NCI-H128 (cell line): Measurements from ENCODE around the gene TEX2.

Experiments used
- DNase-seq: peaks from one replicate; lab custom pipeline; 2025; ENCODE audit not compliant: unreplicated experiment; lab: John Stamatoyannopoulos, UW

TEX2 gene

DNA sequence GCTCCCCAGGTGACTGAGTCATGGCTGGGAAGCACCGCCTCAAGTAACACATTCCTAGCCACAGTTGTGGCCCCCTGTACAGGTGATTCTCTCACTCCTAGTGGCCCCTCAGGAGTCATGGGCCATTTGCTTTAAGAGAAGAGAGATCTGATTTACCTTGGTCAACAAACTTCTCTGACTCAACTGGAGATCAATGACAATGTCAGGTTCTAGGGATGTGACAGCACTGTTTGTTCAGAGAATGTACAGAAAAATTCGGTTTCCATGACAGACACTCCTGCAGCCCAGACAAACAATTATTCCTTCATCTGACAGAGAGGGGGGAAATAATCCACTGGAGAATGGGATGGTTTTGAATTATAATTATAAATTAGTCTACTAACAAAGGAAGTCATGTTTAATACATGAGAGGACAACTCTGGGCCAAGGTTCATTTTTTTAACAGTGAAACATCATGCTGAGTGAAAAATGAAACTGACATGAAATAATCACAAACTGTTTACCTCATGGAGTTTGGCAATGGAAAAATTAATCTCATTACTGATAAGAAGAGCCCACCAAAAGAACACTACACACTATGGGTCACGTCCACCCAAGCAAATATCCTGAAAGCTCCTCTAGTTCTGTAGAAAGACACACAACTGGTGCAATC lies 142.8 kb downstream of the TEX2 start:
- no peak for DNase-seq

DNA sequence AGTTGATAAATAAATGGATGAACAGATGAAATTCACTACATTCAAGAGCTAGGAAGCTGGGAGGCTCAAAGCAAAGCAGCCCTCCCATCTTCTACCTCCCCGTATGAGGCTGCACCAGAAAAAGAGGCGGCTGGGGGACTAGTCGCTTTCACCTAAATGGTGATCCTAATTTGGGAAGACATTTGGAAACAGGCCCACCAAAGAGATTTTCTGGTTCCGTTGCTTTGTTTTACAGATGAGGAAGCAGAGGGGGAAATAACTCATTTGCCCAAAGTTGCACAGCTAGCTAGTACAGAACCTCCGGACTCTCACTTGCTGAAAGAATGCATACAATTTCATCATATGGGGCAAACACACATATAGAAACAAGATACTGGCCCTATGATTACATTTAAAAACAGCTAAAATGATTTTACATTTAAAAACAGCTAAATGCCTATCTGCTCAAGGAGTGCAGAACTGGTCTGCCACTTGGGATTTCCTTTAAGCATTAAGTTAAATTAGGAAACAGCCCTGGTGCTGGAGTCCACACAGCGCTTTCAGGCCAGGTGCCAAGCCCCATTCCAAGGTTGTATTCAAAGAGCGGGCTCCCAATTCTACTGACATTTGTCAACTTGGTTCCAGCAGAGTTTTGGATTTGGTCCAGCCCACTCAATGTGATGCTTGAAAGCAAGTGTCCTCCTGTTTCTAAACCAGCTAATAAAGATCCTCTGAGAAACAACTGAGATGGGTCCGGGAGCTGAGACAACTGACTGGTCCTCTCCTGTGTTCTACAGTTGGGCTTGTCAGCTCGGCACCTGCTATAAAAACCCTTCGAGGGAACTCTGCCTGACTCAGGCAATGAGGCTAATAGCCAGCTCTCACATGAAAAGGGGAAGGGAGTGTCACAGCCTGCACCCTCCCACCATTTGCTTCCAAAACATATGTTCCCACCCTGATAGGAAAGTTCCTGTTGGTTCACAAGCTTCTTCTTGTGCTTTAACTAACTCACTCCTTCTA lies 144.8 kb downstream of the TEX2 start:
- no peak for DNase-seq

DNA sequence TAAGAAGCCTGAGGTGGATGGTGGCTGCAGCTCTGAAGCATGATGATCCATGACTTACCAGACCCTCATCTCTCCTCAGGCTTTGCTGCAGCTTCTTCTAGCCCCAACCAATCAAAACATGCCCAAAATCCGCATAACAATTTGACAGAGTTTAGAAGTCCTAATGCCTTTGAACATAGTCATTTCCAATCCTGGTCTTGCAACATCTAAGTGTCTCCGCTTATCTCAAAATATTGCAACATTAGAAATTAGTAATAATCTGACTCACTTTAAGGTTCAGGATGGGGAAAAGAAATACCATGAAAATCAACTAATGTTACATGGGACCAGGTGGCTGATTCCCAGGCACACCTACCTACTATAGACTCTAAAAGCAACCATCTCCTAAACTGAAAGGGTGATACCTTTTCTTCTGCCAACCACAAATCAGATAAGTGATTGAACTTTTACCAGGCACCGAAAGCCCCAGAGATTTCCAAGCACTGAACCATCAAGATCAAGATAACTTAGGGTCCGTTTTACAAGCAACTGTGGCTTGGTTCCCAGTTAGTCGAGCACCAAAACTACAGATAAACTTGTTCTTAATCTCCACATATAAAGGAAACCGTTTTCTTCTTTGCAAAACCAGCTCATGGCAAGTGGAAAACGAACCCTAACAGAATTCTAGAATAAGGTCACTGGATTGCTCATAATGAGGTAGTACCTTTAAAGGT lies 147.1 kb downstream of the TEX2 start:
- DNase-seq, result no peak

DNA sequence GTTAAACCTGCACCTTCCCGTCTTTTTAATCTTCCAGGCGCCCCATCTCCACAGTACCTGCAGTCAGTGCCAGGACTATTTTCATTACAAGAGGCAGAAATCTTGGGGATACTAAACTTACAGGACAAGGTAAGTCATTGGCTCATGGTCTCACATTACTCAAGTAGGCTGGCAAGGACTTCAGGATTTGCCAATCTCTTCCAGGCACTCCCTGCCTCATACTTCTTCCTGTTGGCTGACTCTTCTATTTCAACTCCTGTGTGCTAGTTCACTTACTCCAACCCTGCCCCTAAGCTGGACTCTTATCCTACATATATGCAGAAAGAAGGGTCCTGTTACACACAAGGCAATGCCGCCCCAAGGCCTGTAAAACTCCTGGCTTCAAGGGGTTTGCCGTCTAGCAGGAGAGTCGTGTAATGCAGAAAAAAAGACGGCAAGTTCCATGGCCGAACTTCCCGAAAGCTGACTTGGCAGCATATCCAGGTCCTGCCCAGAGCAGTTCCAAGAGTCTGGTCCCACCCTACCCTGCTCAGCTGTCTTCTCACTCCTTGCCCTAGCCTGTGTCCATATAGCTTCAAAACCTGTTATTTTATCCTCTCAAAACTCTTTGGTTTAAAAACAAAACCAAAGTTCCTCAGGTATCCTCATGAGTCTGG lies 147.9 kb downstream of the TEX2 start:
- no peak for DNase-seq

DNA sequence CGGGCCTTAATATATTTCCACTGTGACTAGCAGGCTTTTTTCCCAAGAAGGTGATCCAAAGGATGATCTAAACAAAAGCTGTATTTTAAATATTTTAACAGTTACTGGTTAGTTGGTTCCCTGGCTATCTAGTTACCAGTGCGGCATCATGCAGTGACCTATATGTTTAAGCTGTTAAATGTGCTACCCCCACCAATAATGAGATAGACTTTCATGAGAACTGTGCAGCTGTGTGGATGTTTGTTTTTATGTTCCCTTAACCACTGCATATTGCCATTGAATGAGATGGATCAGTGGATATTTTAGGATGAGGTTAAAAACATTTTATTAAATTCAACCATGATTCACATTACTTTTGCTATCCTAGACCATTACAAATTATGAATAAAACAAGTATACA lies 150.1 kb downstream of the TEX2 start:
- DNase-seq, result no peak

DNA sequence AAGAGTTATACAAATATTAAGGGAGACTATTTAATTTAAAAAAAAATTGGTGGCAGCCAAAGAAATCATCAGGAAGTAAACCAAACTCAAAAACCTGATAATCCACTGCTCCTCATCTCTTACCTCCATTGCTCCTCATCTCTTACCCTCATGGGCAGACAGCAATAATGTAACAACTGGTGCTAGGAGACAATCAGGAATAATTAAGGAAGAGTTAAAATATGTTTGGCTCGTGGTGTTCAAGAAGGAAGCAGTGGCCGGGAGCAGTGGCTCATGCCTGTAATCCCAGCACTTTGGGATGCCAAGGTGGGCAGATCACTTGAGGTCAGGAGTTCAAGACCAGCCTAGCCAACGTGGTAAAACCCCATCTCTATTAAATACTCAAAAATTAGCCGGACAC lies 151.2 kb downstream of the TEX2 start:
- DNase-seq, result no peak

DNA sequence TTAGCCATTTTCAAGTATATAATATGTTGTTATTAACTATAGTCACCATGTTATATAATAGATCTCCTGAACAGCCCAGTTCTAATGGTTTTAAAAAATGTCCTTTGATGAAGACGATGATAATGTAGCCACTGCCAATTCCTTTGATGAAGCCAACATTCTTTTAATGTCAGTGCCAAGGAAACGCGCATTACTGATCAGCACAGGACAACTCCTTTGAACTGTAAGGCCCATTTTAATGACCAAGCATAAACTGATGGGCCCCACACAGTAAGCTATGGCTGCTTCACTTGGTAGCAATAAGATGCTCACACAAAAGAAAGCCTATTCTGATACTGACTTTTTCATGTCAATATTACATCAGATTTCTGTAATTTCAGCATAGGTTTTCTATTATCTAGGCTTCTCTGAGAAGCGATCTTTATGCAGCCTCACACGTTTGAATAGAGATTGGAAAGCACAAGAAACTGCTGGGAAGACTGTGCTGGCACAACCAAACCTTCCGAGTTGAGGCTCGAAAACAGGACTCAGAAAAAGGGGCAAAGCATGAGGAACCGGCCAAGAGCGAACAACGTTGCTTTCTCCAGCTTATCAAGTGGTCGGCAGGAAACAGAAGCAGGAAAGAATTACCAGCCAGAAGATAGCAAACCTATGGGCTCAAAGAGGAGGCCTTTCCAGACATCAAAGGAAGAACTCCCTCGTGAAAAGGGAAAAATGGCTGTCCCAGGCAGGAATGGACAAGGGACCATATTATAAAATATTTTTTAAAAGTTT lies 152.5 kb downstream of the TEX2 start:
- no peak for DNase-seq

DNA sequence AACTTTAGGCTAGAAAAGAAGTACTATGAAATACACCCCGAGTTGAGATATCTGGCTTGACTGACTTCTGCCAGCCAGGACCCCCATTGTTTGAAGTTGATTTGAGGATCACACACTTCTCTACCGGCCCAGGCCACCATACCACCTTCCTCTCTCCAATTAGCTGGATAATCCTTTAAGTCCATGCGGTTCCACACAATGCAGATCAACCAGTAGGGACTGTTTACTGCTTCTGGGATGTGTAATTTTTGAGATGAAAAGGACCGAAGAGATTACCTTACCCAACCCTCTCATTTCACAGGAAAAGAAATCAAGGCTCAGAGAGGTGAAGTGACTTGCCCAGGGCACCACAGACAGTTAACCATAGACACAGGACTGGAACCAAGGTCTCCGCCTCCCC lies 153.7 kb downstream of the TEX2 start:
- no peak for DNase-seq

DNA sequence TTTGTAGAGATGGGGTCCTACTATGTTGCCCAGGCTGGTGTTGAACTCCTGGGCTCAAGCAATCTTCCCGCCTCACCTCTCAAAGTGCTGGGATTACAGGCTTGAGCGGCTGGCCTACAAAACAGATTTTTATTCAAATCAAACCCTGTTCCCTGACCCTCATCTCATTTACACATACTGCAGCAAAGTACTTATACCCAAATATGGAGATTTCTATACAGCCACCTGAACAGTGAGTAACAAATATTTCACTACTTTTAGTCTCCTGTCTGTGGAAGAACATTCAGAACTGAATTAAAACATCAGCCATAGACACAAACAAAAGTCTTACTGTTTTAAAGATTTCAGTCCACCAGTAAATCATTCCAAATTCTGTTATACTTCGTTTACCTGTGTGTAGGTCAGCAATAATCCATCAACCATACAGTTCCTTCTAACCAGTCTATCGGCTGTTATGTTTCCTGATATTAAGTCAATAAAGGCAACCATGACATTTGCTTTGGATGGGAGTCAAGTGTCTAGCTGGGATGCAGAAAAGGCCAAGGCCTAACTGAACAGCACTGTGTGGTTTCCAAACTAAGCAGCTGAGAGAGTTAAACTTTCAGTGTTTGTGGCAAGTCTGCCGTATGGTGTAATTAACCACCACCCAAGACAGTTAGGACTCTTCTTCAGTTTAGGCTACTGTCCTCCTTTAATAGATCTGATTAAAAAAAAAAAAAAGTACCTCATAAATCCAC lies 155.4 kb downstream of the TEX2 start:
- no peak for DNase-seq

DNA sequence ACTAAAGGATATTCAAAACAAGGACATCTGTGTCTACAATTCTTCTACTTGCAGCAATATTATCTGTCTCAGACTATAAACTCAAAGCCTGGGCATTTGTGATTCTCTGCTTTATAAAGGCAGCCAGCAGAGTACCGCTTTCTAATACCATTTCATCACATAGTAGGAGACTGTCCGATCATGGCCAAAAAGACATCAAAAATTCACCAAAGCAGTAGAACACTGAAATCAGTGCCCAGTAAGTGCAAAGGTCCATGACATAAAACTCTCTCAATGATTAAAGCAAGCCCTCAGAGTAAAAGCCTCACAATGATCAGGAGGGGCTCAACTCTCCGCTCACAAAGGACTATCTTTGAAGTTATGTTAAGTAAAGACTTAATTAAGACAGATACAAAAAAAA lies 156.1 kb downstream of the TEX2 start:
- no peak for DNase-seq

DNA sequence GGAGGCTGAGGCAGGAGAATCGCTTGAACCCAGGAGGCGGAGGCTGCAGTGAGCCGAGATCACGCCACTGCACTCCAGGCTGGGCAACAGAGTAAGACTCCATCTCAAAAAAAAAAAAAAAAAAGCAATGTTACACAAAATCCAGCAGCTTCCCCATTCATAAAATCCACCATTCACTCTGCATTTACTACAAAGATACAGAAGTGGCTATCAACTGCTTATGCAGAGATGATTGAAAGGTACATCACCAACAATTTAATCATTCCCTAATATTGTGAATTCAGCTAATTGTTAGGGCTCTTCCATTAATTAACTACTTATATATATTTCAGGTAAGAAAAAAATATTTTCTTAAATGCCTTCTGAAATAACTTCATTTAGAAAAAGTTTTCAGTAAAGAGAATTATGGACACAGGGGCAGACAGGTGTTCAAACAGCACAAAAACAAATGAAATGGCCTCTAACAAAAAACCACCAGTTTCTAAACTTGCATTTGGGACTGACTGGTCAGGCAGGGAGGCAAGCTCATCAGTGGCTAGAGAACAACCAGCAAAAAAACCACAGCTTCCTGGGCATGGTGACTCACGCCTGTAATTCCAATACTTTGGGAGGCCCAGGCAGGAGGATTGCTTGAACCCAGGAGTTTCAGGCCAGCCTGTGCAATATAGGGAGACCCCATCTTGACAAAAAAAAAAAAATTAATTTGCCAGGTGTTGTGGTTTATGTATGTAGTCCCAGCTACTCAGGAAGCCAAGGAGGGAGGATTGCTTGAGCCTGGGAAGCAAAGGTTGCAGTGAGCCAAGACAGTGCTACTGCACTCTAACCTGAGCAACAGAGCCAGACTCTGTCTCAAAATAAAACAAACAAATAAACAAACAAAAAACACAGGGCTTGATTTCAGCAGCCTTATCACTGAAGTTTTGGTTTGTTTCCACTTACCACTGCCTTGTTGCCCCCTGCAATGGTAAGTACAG lies 159.4 kb downstream of the TEX2 start:
- no peak for DNase-seq

DNA sequence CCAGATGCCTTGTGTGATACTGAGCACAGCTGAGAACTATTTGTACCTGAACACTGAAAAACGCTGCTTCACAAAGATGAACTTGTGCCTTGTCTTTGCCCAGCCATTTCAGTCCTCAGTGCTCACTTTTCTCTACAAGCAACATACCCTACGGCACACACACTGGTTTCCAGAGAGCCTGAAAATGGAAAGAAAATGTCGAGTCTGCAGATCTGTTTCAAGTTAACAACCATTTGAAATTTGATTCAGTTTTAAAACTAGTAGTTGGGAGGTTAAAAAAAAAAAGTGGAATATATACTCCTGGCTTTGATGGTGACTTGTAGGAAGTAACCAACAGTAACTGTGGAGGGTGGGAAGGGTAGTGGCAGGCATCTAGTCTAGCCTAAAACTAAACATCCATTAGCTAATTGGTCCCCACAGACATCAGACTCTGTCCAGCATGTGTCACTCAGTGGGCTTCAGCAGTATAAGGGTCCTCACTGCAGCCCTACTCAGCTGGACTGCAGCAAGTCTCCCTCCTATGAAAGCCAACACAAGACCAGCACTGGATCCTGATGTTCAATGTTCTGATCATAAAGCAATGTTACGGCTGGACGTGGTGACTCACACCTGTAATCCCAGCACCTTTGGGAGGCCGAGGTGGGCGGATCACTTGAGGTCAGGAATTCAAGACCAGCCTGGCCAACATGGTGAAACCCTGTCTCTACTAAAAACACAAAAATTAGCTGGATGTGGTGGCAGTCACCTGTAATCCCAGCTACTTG lies 160.3 kb downstream of the TEX2 start:
- no peak for DNase-seq

DNA sequence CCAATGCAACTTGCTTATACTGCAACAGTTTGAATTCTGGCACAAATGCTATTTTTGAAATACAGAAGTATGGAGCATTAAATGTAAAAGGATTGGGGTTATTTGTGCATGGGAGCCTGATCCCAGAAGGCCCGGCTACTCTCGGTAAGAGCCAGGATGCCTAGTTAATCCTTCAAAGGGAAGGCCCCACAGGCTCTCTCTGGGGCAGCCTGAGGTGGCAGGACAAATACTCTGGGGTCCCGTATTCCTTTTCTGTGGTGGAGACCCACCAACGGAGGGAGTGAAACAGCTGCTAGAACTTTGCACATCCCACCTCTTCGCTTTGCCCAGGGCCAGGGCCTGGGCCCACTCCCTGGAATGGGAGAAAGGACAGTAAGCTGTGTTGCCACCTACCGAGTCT lies 163.5 kb downstream of the TEX2 start:
- DNase-seq, result no peak
